Stimulated activated CD4-positive, alpha-beta T cell treated with anti-CD3 and anti-CD28 coated beads, Interleukin-1b, Interleukin-23, amount 100 ng/mL, for 4 hours (primary cell): Measurements from ENCODE around the gene FRMD1.

Experiments
- DNase-seq, 2 donors: peaks; one replicate each; pipeline ENCODE4 v3.0.0-alpha.2; 2020; ENCODE audit warnings: low read depth in 2 of 2

FRMD1 gene

GRCh38 chr6:168005796-168006195, 73.2 kb downstream of the FRMD1 start:
- no peak for DNase-seq

GRCh38 chr6:168004945-168005344, 74.1 kb downstream of the FRMD1 start:
- no peak for DNase-seq

- no peak for DNase-seq
Observed at GRCh38 chr6:168004023-168004422, 75.0 kb downstream of the FRMD1 start.
